ENCODE data around the gene TYMS.

GRCh38 chr18:703213-703967 is 45.9 kb downstream of the TYMS start:
- TF ChIP-seq CTCF (conservative IDR thresholded peaks at IDR 0.05; ENCODE audit: low read length) = no peak
- no peak for TF ChIP-seq EZH2phosphoT487 (IDR thresholded peaks at IDR 0.05; ENCODE audit: borderline replicate concordance, low read depth, low read length)

Measured in OCI-LY7 (cell line).